NCI-H1092 (cell line): ENCODE measurements around the gene PGM1.

Experiments used
- DNase-seq: peaks from one replicate; lab custom pipeline; 2025; lab: John Stamatoyannopoulos, UW

PGM1 gene

GRCh38 chr1:63601061-63601460 lies 7.8 kb downstream of the PGM1 start:
- DNase-seq, result no peak

- no peak for DNase-seq
These were observed 8.3 kb downstream of the PGM1 start for GRCh38 chr1:63601463-63601862.

- no peak for DNase-seq
These were observed 8.7 kb downstream of the PGM1 start for GRCh38 chr1:63601912-63602311.

- DNase-seq, result no peak
These were observed 9.4 kb downstream of the PGM1 start for GRCh38 chr1:63602629-63603028.

- DNase-seq, result no peak
These were observed 10.6 kb downstream of the PGM1 start for GRCh38 chr1:63603810-63604209.

GRCh38 chr1:63607322-63607721 lies 14.1 kb downstream of the PGM1 start:
- no peak for DNase-seq

- DNase-seq, result no peak
These were observed 18.0 kb downstream of the PGM1 start for GRCh38 chr1:63611231-63611630.

- no peak for DNase-seq
These were observed 19.4 kb downstream of the PGM1 start for GRCh38 chr1:63612564-63612963.

GRCh38 chr1:63612971-63613370 lies 19.8 kb downstream of the PGM1 start:
- no peak for DNase-seq

- peak; percentile 2 for DNase-seq
These were observed 22.7 kb downstream of the PGM1 start for GRCh38 chr1:63615768-63616420.

- DNase-seq, result no peak
These were observed 24.2 kb downstream of the PGM1 start for GRCh38 chr1:63617450-63617849.

- DNase-seq, result no peak
These were observed 24.8 kb downstream of the PGM1 start for GRCh38 chr1:63618011-63618410.

- DNase-seq, result no peak
These were observed 26.3 kb downstream of the PGM1 start for GRCh38 chr1:63619558-63619957.

- DNase-seq, result no peak
These were observed 27.5 kb downstream of the PGM1 start for GRCh38 chr1:63620671-63621070.

GRCh38 chr1:63621075-63621474 lies 27.9 kb downstream of the PGM1 start:
- DNase-seq, result no peak

GRCh38 chr1:63621698-63622097 lies 28.5 kb downstream of the PGM1 start:
- DNase-seq, result no peak

GRCh38 chr1:63622849-63623566 lies 29.8 kb downstream of the PGM1 start:
- no peak for DNase-seq

GRCh38 chr1:63623952-63624351 lies 30.7 kb downstream of the PGM1 start:
- DNase-seq, result no peak

GRCh38 chr1:63624911-63625310 lies 31.7 kb downstream of the PGM1 start:
- no peak for DNase-seq

- DNase-seq, result no peak
These were observed 33.0 kb downstream of the PGM1 start for GRCh38 chr1:63626222-63626621.

GRCh38 chr1:63628607-63629006 lies 35.4 kb downstream of the PGM1 start:
- no peak for DNase-seq

- no peak for DNase-seq
These were observed 37.0 kb downstream of the PGM1 start for GRCh38 chr1:63630238-63630637.

- no peak for DNase-seq
These were observed 37.5 kb downstream of the PGM1 start for GRCh38 chr1:63630666-63631065.

GRCh38 chr1:63632110-63632509 lies 38.9 kb downstream of the PGM1 start:
- DNase-seq, result no peak
